Measurements from ENCODE around the gene CCDC110. TPM values are rescaled to one million over a fixed set of nuclear protein-coding genes. Genes with fewer than 3 reads are reported as not detected.

CCDC110 gene
- total RNA-seq, 1 experiment from 2014 or later = 4.3 TPM

- 0 out of 2 replicates have a peak, but pooled peaks cover 4% of the 10 kb centered on the region for H3K4me1 ChIP-seq (replicated peaks; ENCODE audit: insufficient read depth)
- H3F3A ChIP-seq (ENCODE audit: insufficient read depth, low read depth) = no peaks in the 10 kb centered on the region
- no peaks in the 10 kb centered on the region for H3K9me2 ChIP-seq (ENCODE audit: insufficient read depth)
- no peaks in the 10 kb centered on the region for H3K27me3 ChIP-seq (ENCODE audit: insufficient read depth, low read depth)
- peak overlapping the region; percentile 73 for H3K4me3 ChIP-seq
- no peak overlapping the region for H3K27ac ChIP-seq
- ChIA-PET CTCF (no interaction called here), POLR2A (ENCODE audit: unreplicated experiment) (no interaction called here)
- no peaks in the 10 kb centered on the region for H4K20me1 ChIP-seq (ENCODE audit: insufficient read depth)
- intact Hi-C loops (cut with micrococcal nuclease; ENCODE audit: unreplicated experiment) = loop anchor here (1.0 to 10.0 kb wide), 6 partner anchors 64 to 567 kb away; partner anchors contain the start of genes ANKRD37, CFAP97, PDLIM3 and SNX25
- BruUV-seq (replicated peaks) = TSS peak; percentile 79
- DNase-seq = peak; percentile 41 to 61
- no peaks in the 10 kb centered on the region for H3K79me2 ChIP-seq (ENCODE audit: low read depth)
- no peaks in the 10 kb centered on the region for H3K36me3 ChIP-seq (ENCODE audit: low read depth)
- H2AFZ ChIP-seq = peak overlapping the region; percentile 88
- H3K4me2 ChIP-seq = peak overlapping the region; percentile 92
- no peaks in the 10 kb centered on the region for H3K9me3 ChIP-seq (ENCODE audit: insufficient read depth, low read depth)
- TF ChIP-seq EZH2 (IDR thresholded peaks at IDR 0.05; ENCODE audit: low read depth) (no peak), CTCF (conservative IDR thresholded peaks at IDR 0.05) (no peak)
Measured at GRCh38 chr4:185470501-185471195, 885 bp downstream of the CCDC110 start.

- Histone ChIP-seq H3K9me3 (ENCODE audit: insufficient read depth, low read depth) (no peaks in the 10 kb centered on the region), H3K79me2 (ENCODE audit: low read depth) (no peaks in the 10 kb centered on the region), H2AFZ (no peak overlapping the region), H3K9me2 (ENCODE audit: insufficient read depth) (no peaks in the 10 kb centered on the region), H3K4me3 (no peak overlapping the region), H3K4me1 (replicated peaks; ENCODE audit: insufficient read depth) (0 out of 2 replicates have a peak, but pooled peaks cover 4% of the 10 kb centered on the region), H3K36me3 (ENCODE audit: low read depth) (no peaks in the 10 kb centered on the region), H3F3A (ENCODE audit: insufficient read depth, low read depth) (no peaks in the 10 kb centered on the region), H3K4me2 (no peak overlapping the region), H4K20me1 (ENCODE audit: insufficient read depth) (no peaks in the 10 kb centered on the region), H3K27ac (no peak overlapping the region), H3K27me3 (ENCODE audit: insufficient read depth, low read depth) (no peaks in the 10 kb centered on the region)
- ChIA-PET POLR2A (ENCODE audit: unreplicated experiment) (no interaction called here), CTCF (no interaction called here)
- no peak for DNase-seq
- intact Hi-C loops (cut with micrococcal nuclease; ENCODE audit: unreplicated experiment) = loop anchor here (2.0 to 10.0 kb wide), 5 partner anchors 65 to 568 kb away; partner anchors contain the start of genes ANKRD37, CFAP97, PDLIM3 and SNX25
- TF ChIP-seq EZH2 (IDR thresholded peaks at IDR 0.05; ENCODE audit: low read depth) (no peak), CTCF (conservative IDR thresholded peaks at IDR 0.05) (no peak)
- BruUV-seq (replicated peaks) = no TSS peak
Measured at GRCh38 chr4:185469580-185470154, 1.9 kb downstream of the CCDC110 start.

- H2AFZ ChIP-seq = no peak overlapping the region
- no peaks in the 10 kb centered on the region for H3K9me2 ChIP-seq (ENCODE audit: insufficient read depth)
- BruUV-seq (replicated peaks) = no TSS peak
- intact Hi-C loops (cut with micrococcal nuclease; ENCODE audit: unreplicated experiment) = no loop called here
- no peak overlapping the region for H3K4me3 ChIP-seq
- no peaks in the 10 kb centered on the region for H3K36me3 ChIP-seq (ENCODE audit: low read depth)
- no peaks in the 10 kb centered on the region for H3K27me3 ChIP-seq (ENCODE audit: insufficient read depth, low read depth)
- H4K20me1 ChIP-seq (ENCODE audit: insufficient read depth) = no peaks in the 10 kb centered on the region
- DNase-seq = no peak
- no peak overlapping the region for H3K4me2 ChIP-seq
- H3K4me1 ChIP-seq (replicated peaks; ENCODE audit: insufficient read depth) = 0 out of 2 replicates have a peak, but pooled peaks cover 4% of the 10 kb centered on the region
- ChIA-PET POLR2A (ENCODE audit: unreplicated experiment) (no interaction called here), CTCF (no interaction called here)
- TF ChIP-seq CTCF (conservative IDR thresholded peaks at IDR 0.05) = no peak
- TF ChIP-seq EZH2 (IDR thresholded peaks at IDR 0.05; ENCODE audit: low read depth) = no peak
- no peaks in the 10 kb centered on the region for H3K79me2 ChIP-seq (ENCODE audit: low read depth)
- no peaks in the 10 kb centered on the region for H3K9me3 ChIP-seq (ENCODE audit: insufficient read depth, low read depth)
- H3K27ac ChIP-seq = no peak overlapping the region
- H3F3A ChIP-seq (ENCODE audit: insufficient read depth, low read depth) = no peaks in the 10 kb centered on the region
Measured at GRCh38 chr4:185468999-185469398, 2.5 kb downstream of the CCDC110 start.

Data from PC-9 (cell line).